ENCODE measurements around the gene SCN10A. TPM values are rescaled to one million over a fixed set of nuclear protein-coding genes. Genes with fewer than 3 reads are reported as not detected.

Gene SCN10A
- total RNA-seq, 4 donors from 2014 or later, result not detected

DNA sequence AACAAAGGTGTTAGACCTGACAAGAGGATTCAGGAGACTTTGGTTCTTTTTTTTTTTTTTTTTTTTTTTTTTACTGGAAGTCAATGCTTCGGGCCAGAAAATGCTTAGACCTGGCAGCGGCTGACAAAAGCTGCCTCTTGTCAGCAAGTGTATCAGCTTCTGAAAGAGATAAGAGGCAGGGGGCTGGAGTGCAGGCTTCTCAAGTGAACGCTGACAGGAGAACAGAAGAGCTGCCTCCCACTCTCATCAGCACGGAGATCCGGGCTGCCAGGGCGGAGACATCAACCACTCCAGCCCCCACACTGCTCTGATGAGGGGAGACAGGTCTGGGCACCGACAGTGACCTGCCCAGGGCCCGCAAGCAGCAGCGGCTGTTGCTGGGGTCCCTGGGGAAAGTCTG is 157.2 kb downstream of the SCN10A start:
- TF ChIP-seq, protein P1, sequence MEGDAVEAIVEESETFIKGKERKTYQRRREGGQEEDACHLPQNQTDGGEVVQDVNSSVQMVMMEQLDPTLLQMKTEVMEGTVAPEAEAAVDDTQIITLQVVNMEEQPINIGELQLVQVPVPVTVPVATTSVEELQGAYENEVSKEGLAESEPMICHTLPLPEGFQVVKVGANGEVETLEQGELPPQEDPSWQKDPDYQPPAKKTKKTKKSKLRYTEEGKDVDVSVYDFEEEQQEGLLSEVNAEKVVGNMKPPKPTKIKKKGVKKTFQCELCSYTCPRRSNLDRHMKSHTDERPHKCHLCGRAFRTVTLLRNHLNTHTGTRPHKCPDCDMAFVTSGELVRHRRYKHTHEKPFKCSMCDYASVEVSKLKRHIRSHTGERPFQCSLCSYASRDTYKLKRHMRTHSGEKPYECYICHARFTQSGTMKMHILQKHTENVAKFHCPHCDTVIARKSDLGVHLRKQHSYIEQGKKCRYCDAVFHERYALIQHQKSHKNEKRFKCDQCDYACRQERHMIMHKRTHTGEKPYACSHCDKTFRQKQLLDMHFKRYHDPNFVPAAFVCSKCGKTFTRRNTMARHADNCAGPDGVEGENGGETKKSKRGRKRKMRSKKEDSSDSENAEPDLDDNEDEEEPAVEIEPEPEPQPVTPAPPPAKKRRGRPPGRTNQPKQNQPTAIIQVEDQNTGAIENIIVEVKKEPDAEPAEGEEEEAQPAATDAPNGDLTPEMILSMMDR (IDR thresholded peaks at IDR 0.05; ENCODE audit: low read depth), result no peak

DNA sequence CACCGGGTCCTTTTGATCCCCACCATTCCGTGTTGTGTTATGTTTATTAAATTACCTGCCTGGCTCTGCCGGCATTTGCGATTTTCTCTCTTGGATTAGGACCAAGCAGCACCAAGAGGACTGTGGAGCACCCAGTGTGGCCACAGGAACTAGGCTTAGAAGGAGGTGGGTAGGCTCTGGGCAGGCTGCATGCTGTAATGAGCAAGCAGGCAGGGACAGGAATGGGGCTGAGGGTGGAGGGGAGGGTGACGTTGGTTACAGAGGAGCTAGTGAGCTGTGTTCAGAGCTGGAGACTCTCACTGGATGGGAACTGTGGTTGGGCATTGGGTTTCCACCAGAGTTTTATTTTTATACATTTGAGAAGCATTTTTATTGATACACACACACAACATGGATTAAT is 158.6 kb downstream of the SCN10A start:
- TF ChIP-seq, protein P1 (IDR thresholded peaks at IDR 0.05; ENCODE audit: low read depth), result no peak

DNA sequence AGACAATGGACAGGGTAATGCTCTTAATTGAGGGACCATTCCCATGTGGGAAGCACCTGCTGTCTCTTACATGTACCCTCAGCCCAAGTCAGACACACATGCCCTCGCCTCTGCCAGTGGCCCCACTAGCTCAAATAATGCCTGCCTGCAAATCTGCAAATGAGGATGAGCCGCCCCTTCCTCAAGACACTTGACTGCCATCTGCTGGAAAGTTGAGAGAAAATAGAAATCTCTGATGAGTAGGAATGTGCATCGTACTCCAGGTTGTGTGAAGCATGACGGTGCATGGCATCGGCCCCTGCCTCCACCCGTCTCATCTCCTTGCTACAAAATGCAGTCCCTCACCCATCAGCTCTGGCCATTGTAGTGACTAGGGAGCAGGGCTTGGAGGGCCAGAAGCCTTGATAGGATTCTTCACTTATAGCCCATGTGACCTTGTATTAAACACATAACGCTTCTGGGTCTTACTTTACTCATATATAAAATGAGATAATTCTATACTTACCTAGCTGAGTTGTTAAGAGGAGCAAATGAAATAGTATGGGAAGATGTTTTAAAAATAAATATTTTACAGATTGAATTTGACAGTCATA is 160.2 kb downstream of the SCN10A start:
- TF ChIP-seq, protein P1 (IDR thresholded peaks at IDR 0.05; ENCODE audit: low read depth), result no peak

DNA sequence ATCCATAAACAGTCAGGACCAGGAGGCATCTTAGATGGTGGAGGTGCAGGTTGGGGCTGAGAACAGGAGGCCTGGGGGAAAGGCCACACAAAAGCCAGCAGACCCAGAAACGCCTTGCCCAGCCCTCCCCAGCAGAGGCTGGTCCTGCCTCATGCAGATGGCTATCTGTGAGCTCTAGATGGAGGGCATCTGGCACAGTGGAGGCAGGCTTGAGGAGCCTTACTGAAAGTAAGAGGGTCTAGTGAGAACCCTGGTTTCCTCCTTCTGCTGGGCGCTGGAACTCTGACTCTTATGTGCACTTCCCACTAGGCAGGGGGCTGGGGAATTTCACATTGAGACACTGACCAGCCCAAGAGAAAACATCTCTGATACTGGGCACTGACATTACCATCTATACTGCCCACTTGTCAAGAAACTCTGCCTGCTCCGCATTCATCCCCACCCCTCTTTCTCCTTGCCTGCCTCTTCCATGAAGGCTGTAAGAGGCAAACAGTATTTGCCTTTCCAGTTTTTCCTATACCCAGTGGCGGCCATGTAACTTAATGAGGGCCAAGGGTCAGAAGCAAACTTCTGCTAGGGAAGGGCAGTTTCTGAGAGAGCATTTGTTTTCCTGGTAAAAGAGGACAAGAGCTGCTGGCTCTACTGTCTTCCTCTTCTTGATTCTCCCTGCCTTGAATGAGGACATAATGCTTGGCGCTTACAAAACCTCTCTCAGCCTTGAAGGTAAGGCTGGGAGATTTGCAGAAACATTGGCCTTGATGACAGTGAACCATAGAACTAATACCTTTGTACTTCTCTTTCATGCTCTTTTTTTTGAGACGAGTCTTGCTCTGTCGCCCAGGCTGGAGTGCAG is 162.1 kb downstream of the SCN10A start:
- TF ChIP-seq, protein P1 (IDR thresholded peaks at IDR 0.05; ENCODE audit: low read depth), result no peak

DNA sequence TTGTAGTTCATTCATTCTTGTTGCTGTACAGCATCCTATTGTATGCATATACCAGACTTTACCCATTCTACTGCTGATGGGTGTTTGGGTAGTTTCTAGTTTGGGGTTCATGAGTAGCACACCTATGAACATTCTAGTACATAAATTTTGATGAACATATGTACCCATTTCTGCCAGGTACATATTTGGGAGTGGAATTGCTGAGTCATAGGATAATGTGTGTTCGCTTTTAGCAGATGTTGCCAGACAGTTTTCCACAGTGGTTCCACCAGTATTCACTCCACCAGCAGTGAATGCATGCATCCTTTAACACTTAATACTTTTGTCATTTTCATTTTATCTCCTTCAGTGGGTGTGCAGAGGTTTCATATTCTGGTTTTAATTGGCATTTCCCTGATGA is 163.1 kb downstream of the SCN10A start:
- TF ChIP-seq, protein P1 (IDR thresholded peaks at IDR 0.05; ENCODE audit: low read depth), result no peak

DNA sequence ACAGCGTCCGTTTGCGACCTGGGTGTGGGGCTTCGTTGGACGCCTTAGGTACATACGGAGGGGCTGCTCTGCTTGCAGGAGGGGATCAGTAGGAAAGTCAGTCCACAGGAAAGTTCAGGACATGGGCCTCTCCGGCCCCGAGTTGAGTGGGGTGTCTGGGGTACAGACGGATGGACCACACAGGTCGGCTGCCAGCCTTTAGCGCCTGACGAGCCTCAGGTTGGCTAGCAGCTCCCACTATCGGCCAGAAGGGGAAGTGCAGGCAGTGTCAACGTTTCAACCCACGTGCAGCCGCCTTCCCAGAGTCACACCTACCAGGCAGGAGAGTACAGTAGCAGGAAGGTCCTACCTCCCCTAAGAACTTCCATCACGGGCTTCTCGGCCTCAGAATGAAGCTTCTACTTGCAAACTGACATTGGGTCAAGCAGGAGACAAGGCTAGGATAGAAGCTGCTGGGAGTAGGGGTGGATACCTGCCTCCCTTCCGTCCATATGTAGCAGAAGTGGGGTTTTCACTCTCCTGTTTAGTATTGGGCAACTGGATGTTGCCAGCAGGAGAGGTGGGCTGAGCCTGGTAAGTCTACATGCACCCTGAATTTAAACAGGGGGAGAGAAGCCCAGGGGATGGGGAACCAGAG is 164.7 kb downstream of the SCN10A start:
- TF ChIP-seq, protein P1 (IDR thresholded peaks at IDR 0.05; ENCODE audit: low read depth), result no peak

Data from subcutaneous adipose tissue (tissue), 4 donors.